GM21528 (cell line): ENCODE results near the gene GALT.
"Not testable (repeated sequence)": the region's sequence is repeated elsewhere in the genome, so short reads cannot be mapped to it uniquely, and the experiment has no call there.

Experiments
- ATAC-seq: cut with Tn5 transposase; IDR thresholded peaks from one replicate; pipeline ENCODE4 v1.9.1; 2021; ENCODE audit warnings: mild to moderate bottlenecking, moderate library complexity; ENCODE audit not compliant: unreplicated experiment, low FRiP score

Gene GALT

GRCh38 chr9:34625186-34625486, 21.3 kb upstream of the GALT start:
- ATAC-seq: no peak

DNA sequence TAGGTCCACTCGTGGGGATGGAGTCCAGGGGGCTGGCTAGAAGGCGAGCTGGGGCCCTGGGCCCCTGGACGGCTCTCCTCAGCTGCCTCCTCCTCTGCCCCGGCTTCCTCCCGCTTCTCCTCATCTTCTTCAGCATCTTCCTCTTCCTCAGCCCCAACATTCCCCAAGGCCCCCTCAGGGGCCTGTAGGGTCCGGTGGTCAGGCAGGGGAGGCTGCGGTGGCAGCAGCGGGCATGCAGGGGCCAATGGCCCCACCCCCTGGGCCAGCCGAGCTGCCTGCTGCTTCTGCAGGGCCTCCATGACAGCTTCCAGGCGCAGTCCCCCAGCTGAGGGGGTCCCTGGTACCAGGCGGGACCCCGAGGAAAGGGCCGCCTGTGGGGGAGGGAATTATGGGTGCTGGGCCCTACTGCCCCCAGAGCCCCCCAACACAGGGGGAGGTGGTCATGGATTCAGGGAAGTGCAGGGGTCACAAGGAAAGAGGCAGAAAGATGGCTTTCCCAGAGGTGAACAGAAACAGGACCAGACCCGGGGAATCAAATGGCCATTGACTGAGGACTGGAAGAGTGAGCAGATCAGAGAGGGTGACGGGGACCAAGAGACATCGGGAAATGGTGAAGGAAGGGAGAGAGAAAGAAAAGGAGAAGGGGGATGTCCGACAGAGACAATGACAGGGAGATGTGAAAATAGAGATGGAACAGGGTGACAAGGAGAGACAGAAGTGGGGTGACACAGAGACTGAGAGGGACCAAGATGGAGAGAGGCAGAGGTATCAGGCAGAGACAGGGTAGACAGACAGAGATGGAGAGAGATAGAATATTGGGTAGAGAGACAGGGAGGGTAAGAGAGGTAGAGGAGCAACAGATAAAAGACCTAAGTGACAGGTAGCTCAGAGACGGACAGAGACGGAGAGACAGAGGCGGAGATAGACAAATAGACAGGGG, 18.5 kb upstream of the GALT start:
- ATAC-seq: no peak

DNA sequence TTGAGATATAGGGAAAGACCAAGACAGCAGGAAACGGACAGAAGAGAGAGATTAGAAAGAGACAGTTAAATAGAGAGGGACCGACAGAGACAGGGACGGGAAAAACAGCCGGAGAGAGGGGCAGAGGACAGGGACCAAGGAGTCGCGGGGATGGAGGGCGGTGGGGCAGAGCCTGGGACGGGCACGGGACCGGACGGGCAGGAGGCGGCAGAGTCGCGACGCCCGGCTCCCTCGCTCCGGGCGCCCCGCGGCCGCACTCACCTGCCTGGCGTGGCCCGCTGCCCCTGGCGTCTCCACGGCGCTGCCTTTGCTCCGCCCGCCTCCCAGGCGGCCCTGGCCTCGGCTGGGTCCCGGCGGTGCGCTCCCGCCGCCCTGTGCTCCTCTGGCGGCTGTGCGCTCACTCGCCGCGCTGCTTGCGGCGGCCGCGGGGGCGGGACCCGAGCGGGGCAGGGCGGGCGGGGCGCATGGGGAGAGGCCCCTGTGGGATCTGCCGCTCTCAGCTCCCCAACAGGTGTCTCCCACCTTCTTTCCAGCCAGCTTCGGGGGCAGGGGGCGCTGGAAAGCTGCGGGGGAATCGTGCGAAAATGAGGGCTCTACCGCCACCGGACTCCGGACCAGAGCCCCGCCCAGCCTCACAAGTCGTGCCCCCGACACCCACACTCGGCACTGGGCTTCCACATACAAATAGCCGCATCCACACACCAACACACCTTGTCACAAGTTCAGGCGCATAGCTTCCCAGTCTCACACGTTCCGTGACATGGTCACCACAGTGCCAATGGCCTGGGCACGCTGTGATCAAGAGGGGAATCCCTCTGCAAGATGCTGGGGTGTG, 17.6 kb upstream of the GALT start, which contains the start of gene ARID3C:
ARID3C (minus strand) TSS at position 411 of the 835 bp plus-strand sequence. CDS start 1,052 bp downstream, outside the sequence.
- ATAC-seq: no peak

DNA sequence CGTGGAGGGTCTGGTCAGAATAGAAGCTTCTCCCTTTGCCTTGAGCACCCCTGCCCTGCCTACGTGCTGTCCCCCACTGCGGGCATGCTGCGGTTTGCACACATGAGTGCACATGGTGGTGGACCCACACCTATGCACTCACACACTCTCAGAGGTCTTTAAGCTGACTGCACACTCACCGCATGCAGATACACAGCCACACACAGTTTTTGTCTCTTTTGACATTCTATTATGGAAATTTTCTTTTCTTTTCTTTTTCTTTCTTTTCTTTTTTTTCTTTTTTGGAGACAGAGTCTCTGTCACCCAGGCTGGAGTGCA, 17.0 kb upstream of the GALT start:
- ATAC-seq: no peak

DNA sequence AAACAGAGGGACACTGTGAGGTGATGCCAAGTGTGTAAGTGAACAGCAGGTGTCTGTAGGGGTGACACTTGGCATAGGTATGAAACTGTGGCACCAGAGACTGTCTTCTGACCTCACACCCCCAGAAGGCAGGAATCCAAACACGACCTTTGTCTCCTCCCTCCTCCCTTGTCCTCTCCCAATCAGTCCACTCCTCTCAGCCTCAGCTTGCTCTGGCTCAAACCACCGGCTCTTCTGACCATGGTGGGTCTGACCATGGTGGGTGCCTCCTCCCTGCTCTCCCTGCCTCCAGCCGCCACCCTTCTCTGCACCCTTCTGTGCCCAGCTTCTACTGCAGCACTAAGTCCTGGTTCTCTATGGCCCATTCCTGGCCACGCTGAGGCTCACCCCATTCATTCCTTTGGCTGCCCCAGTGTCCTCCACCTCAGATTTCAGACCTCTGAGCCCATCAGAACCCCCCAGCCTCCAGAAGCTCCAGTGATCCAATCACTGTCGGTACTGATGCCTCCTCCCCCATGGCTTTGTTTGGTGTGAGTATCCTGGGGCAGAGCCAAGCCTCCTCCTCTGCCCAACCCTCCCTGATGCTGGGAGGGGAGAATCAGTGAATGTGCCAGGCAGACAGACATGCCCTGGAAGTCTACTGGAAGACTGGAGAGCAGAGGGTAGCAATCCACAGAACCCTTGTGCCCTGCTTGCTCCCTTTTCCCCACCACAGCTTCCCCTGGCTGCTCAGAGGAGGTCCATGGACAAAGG, 15.9 kb upstream of the GALT start:
- no peak for ATAC-seq

DNA sequence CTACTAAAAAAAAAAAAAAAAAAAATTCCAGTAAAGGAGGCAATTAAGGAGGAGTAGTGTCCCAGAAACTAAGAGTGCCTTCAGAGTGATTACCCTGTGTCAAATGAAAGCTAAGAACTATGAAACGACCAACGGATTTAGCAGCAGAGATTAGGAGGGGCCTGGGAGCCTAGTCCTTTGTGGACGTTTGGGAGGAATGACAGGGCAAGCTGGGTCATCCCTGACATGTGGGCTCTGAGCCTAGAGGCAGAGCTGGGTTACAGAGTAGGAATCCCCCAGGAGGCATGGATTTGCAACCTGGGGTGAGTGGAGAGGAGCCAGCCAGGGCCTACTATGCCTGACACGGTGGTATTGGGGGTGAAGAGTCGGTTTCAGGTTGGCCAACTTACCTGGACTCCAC, 13.3 kb upstream of the GALT start:
- ATAC-seq: no peak

DNA sequence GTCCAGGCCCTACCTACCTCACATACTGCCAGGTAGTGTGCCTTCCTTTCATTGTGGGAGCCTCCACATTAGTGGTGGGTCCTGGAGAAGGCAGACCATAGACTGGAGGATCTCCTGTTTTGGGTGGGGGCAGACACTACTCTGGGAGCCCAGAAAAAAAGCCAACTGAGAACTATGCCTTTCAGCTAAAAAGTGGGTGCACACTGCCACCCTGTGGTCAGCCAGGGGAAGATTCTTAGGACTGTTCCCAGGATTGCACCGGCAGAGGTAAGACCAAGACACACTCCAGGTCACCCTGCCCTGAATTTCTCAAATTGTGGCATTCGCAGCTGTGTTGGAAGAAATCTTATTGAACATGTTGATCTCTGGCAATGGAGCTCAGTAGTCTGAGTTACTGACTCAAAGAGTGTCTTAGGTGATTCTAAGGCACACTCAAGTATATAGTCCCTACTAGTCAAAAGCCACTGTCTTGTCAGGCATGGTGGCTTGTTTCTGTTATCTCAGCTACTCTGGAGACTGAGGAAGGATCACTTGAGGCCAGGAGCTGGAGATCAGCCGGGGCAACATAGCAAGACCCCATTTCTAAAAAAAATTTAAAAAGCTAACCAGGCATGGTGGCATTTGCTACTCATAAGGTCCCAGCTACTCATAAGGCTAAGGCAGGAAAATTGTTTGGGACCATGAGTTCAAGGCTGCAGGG, 12.5 kb upstream of the GALT start:
- no peak for ATAC-seq

DNA sequence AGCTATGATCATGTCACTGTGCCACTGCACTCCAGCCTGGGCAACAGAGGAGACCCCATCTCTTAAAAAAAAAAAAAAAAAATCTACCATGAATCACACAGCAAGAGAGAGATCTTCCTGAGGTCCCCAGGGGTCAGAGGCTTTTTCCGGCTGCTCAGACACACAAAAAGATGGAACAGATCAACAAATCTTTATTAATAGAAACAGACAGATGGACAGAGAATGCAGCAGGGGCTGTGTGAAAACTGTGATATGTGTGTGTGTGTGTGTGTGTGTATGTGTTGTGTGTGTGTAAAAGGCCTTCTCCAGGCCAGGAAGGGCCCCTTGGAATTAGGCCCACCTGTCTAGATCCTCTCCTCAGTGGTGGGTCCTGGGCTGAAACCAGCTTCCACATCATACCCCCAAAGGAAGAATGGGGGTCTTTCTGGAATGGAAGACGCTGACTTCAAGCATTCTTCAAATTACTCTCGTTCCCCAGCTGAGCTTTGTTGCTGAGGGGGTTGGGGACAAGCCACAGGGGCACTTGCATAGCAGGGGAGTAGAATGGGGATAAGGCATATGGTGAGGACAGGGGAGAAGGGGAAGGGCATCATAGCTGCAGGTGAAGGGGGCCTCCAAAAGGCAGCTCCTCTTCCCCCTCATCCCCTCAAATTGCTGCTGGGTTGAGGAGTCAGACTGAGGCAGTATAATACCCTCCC, 11.8 kb upstream of the GALT start:
- ATAC-seq: no peak

DNA sequence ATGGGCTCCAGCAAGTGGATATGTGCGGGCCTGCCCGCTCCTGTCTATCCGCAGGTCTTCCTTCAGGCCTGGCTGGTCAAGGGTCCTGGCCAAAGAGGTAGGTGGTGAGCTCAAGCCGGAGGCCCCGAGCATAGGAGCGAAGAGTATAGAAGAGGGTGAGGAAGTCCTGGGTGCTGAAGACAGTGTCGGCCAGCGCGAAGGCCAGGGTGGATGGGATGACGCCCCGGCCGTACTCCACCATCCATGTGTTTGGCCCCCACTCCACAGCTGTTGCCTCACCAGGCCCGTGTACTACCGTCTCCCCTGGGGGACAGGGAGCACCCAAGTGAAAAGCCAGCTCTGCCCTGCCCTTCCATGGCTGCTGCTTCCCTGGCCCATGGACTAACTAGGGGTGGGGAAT, 10.9 kb upstream of the GALT start:
- no peak for ATAC-seq

- peak; percentile 3 for ATAC-seq
Measured at GRCh38 chr9:34636791-34637355, 9.6 kb upstream of the GALT start.

DNA sequence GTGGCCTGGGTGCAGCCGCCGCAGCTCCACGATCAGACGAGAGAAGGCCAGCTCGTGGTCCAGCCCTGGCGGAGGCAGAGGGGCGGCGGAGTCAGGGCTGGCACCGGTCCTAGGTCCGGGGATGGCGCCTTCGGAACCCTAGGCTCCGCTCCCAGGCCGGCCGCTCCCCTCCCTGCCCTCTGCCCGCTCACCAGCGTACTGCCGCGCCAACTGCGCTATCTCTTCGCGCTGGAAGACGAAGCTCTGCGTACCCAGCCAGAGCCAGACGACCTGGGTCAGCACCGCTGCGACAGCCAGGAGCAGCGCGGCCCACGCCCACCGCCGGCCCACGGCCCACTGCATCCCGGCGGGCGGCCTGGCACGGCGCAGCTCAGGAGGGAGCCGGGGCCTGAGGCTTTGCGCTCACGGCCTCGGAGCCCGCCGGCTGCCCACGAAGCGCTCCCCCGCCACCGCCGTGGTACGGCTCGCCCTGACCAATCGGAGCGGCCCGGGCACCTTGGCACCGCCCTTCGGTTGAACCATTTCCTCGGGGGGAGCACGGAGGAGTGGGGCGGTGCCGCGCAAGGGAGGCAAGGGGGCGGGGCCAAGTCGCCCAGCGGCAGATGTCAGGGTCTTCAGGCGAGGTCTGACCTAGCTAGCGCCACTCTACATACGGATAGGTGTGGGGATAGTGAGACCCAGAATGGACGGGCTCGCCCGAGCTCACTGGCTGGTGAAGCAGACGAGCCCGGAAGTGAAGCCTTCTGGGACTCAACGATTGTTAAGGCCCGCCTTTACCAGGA, 8.9 kb upstream of the GALT start, which contains the start of gene SIGMAR1:
SIGMAR1 (minus strand) TSS at position 432 of the 782 bp plus-strand sequence; CDS start at position 342, 90 bp downstream.
- peak; percentile 83 for ATAC-seq

- ATAC-seq: no peak
Measured at GRCh38 chr9:34638138-34638445, 8.4 kb upstream of the GALT start.

DNA sequence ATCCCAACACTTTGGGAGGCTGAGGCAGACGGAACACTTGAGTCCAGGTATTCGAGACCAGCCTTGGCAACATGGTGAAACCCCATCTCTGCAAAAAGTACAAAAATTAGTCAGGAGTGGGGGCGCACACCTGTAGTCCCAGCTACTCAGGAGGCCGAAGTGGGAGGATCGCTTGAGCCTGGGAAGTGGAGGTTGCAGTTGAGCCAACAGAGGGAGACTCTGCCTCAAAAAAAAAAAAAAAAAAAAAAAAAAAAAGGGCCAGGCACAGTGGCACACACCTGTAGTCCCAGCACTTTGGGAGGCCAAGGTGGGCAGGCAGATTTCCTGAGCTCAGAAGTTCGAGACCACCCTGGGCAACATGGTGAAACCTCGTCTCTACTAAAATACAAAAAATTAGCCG, 7.2 kb upstream of the GALT start:
- ATAC-seq: not testable (repeated sequence)

DNA sequence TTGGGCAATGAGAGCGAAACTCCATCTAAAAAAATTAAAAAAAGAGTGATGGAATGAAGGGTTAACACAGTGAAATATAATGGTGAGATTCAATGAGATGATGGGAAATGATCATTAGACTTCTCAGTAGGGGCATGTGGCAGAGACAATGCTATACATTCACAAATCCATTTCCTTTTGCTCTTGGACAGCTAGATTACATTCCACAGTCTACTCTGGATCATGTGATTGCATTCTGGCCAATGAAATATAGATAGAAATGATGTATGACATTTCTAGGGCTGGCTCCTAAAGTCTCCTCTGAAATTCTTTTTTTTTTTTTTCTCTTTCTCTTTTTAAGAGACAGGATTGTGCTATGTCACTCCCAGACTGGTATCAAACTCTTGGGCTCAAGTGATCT, 3.8 kb upstream of the GALT start:
- no peak for ATAC-seq

GRCh38 chr9:34644766-34645314, 1.6 kb upstream of the GALT start:
- ATAC-seq: no peak

GRCh38 chr9:34647084-34647403, 569 bp downstream of the GALT start:
- no peak for ATAC-seq

- ATAC-seq: no peak
Measured at GRCh38 chr9:34647651-34648050, 1.2 kb downstream of the GALT start.

- ATAC-seq: no peak
Measured at GRCh38 chr9:34648673-34649072, 2.2 kb downstream of the GALT start.

- no peak for ATAC-seq
Measured at GRCh38 chr9:34650816-34651215, 4.3 kb downstream of the GALT start.
